HUES48 (cell line): ENCODE data around the gene NMT2.
"Not testable (repeated sequence)": the region's sequence is repeated elsewhere in the genome, so short reads cannot be mapped to it uniquely, and the experiment has no call there.

ENCODE experiments used
- H3K27ac ChIP-seq: one replicate; pipeline ENCODE4 v1.7.0; 2013; ENCODE audit warnings: low read depth, low read length, inconsistent platforms
- H3K27me3 ChIP-seq: 2 replicates; pipeline ENCODE4 v1.6.1; 2013; ENCODE audit warnings: mild to moderate bottlenecking, low read length; ENCODE audit not compliant: control insufficient read depth, insufficient read depth
- H3K36me3 ChIP-seq: 2 replicates; pipeline ENCODE4 v1.6.1; 2013; ENCODE audit warnings: low read length; ENCODE audit not compliant: control insufficient read depth, insufficient read depth
- H3K4me1 ChIP-seq: 2 replicates; pipeline ENCODE4 v1.6.1; 2013; ENCODE audit warnings: mild to moderate bottlenecking, low read length; ENCODE audit not compliant: control insufficient read depth, insufficient read depth
- H3K4me3 ChIP-seq: 2 replicates; pipeline ENCODE4 v1.5.1; 2013; ENCODE audit warnings: mild to moderate bottlenecking, low read depth, low read length
- H3K9ac ChIP-seq: 2 replicates; pipeline ENCODE4 v1.6.1; 2013; ENCODE audit warnings: mild to moderate bottlenecking, low read depth, low read length, moderate library complexity
- H3K9me3 ChIP-seq: 2 replicates; pipeline ENCODE4 v1.6.1; 2013; ENCODE audit warnings: low read length; ENCODE audit not compliant: control insufficient read depth, insufficient read depth

NMT2 gene

DNA sequence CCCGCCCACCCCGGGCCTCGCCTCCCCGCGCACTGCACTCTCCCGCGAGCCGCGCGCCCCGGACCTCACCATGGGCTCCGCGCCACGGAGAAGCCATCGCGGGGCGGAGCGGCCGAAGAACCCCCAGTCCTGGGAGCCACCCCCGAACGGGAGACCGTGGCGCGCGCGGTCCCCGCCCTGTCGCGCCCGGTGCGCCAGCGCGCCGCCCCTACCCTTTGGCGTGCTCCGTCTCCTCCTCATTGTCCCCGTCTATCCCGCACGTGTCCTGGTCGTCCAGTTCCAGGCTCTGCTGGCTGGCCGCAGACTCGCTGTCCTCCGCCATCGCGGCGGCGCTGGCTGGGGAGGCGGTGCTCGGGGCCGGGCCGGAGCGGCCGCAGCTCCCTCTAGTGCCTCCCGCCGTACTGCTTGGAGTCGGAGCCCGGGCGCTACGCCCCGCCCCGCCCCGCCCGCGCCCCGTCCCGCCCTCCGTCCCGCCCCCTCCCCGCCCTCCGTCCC lies at the start of gene NMT2:
NMT2 (minus strand) TSS at position 403 of the 495 bp plus-strand sequence; CDS start at position 322, 81 bp downstream.
- H3K36me3 ChIP-seq = no peaks in the 10 kb centered on the region
- peak within 1 kb of the TSS; percentile 85 for H3K4me3 ChIP-seq
- peak within 1 kb of the TSS; percentile 80 for H3K27ac ChIP-seq
- no peaks in the 10 kb centered on the region for H3K9me3 ChIP-seq
- H3K4me1 ChIP-seq = peaks cover 24% of the 10 kb centered on the region
- H3K27me3 ChIP-seq = peaks cover 4% of the 10 kb centered on the region; the same call in 1 of the 2 replicates
- peak within 1 kb of the TSS; percentile 69 for H3K9ac ChIP-seq

DNA sequence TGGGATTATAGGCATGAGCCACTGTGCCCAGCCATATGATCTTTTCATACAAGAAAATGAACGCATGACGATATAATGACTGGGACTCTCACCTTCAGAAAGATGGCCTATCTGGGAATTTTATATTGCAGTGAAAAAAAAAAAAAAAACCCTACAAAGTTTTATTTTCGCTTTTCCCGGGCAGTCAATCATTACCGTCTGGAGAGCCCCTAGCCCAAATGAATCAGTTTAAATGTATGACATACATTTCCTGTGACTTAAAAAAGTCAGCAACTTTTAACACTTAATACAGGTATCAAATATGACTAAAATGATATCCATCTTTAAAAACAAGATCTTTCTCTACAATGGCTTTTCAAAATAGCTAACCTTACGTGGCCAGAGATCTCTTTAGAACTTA lies 48.2 kb upstream of the NMT2 start:
- no peak overlapping the region for H3K4me3 ChIP-seq
- no peaks in the 10 kb centered on the region for H3K9me3 ChIP-seq
- H3K4me1 ChIP-seq = no peaks in the 10 kb centered on the region
- H3K9ac ChIP-seq = no peak overlapping the region
- peaks cover 19% of the 10 kb centered on the region for H3K36me3 ChIP-seq
- no peak overlapping the region for H3K27ac ChIP-seq
- no peaks in the 10 kb centered on the region for H3K27me3 ChIP-seq

DNA sequence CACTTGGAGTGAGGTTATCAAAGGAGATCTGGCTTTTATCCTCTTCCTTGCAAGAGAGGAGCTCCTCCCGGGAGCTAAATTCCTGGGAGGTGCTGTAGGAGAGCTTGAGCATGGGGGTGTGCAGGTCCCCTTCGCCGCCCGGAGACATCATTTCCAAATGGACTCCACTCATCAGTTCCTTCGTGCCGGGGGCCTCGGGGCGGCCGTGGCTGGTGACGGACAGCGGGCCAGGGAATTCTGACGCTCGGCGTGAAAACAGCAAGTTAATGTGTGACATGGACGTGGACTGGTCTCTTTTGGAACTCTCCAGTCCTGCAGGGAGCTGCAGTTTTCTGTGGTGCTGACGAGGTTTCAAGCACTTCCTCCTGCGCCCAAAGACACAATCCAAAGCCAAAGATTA lies 45.7 kb upstream of the NMT2 start:
- no peak overlapping the region for H3K27ac ChIP-seq
- H3K27me3 ChIP-seq = no peaks in the 10 kb centered on the region
- H3K36me3 ChIP-seq = peaks cover 17% of the 10 kb centered on the region
- no peak overlapping the region for H3K4me3 ChIP-seq
- 0 out of 2 replicates have a peak, but pooled peaks cover 2% of the 10 kb centered on the region for H3K4me1 ChIP-seq
- H3K9me3 ChIP-seq = no peaks in the 10 kb centered on the region
- no peak overlapping the region for H3K9ac ChIP-seq

DNA sequence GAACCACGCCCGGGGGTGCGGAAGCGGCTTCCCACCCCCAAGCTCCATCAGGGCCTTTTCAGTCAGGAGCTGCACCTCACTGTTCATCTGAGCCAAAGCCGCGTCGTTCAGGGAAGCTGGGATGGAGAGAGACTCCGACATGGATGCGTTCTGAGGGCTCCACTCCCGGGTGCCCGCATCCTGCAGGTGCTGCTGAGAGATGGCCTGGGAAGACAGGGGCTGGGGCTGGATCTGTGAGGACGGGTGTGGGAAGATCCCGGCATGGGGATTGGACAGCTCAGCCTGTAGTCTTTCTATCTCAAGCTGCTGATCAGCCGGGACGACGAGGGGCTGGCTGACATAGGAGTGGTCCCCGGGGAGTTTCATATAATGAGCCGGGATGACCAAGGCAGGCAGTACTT lies 45.0 kb upstream of the NMT2 start:
- Histone ChIP-seq H3K4me3 (no peak overlapping the region), H3K9me3 (no peaks in the 10 kb centered on the region), H3K27me3 (no peaks in the 10 kb centered on the region), H3K36me3 (peaks cover 17% of the 10 kb centered on the region), H3K9ac (no peak overlapping the region), H3K27ac (no peak overlapping the region), H3K4me1 (0 out of 2 replicates have a peak, but pooled peaks cover 2% of the 10 kb centered on the region)

DNA sequence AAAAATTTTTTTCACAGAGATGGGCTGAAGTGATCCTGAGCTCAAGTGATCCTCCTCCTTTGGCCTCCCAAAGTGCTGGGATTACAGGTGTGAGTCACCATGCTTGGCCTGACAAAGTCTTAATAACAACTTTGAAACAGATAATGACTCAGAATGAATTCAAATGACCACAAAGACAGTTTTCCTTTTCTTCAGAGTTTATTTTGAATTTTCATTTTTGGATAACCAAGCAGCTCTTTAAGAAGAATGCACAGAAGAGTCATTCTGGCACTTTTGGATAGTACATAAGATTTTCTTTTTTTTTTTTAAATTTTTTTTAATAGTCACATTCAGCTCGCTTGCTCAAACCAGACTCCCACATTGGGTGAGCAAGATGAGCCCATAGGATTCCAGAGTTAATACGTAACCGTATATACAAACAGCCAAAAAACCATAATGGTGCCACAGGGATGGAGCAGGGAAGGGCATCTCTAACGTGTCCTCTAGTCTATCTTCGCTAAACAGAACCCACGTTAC lies 43.0 kb upstream of the NMT2 start:
- Histone ChIP-seq H3K36me3 (peaks cover 17% of the 10 kb centered on the region), H3K4me3 (no peak overlapping the region), H3K27me3 (no peaks in the 10 kb centered on the region), H3K4me1 (0 out of 2 replicates have a peak, but pooled peaks cover 2% of the 10 kb centered on the region), H3K9me3 (no peaks in the 10 kb centered on the region), H3K27ac (no peak overlapping the region), H3K9ac (no peak overlapping the region)

DNA sequence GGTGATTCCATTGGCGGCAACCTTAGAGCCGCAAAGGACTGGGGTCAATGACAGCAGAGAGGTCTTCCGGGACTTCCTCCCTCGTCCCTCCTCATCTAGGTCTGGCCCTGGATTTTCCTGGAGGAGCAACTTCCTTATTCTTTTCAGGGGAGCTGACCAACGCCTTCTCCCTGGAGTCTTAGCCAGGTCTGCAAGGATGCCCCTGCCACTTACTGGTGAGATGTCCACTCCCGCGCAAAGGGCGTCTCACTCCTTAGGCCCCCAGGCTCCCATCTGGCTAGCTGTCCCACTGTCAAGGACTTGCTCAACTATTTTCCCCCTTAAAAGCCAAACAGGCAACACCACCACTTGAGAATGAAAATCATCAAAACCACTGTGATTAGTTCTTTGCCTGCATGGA lies 42.0 kb upstream of the NMT2 start:
- H3K27ac ChIP-seq = no peak overlapping the region

DNA sequence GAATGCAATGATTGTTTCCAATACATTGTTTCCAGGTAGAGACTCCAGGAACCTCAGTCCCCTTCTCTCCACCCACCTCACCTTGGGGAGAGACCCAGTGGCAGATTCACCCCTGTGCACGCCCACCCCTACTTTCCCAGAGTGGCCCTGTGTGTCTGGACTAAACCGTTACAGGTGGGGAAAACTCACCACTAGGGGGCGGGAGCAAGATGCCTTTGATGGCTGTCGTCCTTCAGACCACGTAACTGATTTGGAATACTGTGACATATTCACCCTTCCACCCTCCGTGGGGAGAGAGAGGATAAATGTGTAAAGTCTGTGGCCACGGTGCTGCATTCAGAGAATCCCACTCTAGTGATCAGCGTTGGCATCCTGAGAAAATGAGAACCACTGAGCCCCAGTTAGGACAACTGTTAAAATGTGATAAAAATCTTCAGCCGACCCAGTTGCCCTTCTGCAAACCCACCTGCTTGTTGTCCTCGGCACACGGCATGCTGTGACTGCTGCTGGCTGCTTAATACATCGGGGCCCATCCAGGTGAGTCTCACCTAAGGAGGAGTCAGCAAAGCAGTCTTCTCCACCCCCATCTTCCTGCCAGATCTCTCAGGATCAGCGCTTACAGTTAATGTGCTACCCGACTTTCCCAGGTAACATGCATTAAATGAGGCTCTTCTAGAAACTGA lies 41.5 kb upstream of the NMT2 start:
- Histone ChIP-seq H3K27ac (no peak overlapping the region), H3K4me3 (no peak overlapping the region), H3K9me3 (no peaks in the 10 kb centered on the region), H3K27me3 (no peaks in the 10 kb centered on the region), H3K4me1 (0 out of 2 replicates have a peak, but pooled peaks cover 2% of the 10 kb centered on the region), H3K9ac (no peak overlapping the region), H3K36me3 (peaks cover 17% of the 10 kb centered on the region)

More for the DNA sequence above, 42.0 kb upstream of the NMT2 start:
- H3K4me3 ChIP-seq = no peak overlapping the region
- H3K9me3 ChIP-seq = no peaks in the 10 kb centered on the region
- H3K9ac ChIP-seq = no peak overlapping the region
- H3K36me3 ChIP-seq = peaks cover 17% of the 10 kb centered on the region
- H3K27me3 ChIP-seq = no peaks in the 10 kb centered on the region
- H3K4me1 ChIP-seq = 0 out of 2 replicates have a peak, but pooled peaks cover 2% of the 10 kb centered on the region

DNA sequence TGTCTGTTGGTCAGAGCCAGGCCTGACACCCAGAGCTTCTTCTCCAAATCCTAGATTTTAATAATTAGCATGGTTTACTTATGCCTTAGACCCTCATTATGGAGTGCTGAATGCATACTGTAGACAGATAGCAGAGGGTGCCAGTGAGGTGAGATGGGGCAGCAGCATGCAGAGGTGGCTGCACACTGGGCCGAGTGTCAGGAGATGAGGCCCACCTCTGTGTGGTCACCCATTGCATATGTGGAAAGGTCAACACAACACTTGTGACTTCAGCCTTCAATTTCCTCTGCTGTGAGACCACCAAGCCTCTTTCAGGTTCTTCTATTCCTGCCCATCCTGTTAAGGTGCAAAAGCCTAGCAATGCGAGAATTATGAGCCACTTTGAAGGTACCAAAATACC lies 39.7 kb upstream of the NMT2 start:
- no peaks in the 10 kb centered on the region for H3K27me3 ChIP-seq
- 0 out of 2 replicates have a peak, but pooled peaks cover 2% of the 10 kb centered on the region for H3K4me1 ChIP-seq
- H3K9me3 ChIP-seq = no peaks in the 10 kb centered on the region
- H3K36me3 ChIP-seq = peaks cover 7% of the 10 kb centered on the region
- H3K27ac ChIP-seq = no peak overlapping the region
- H3K9ac ChIP-seq = no peak overlapping the region
- no peak overlapping the region for H3K4me3 ChIP-seq

DNA sequence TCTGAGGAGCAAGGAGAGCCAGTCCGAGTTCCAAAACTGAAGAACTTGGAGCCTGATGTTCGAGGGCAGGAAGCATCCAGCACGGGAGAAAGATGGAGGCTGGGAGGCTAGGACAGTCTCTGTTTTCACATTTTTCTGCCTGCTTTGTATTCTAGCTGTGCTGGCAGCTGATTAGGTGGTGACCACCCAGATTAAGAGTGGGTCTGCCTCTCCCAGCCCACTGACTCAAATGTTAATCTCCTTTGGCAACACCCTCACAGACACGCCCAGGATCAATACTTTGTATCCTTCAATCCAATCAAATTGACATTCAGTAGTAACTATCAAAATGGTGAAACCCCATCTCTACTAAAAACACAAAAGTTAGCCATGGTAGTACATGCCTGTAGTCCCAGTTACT lies 38.9 kb upstream of the NMT2 start:
- H3K27me3 ChIP-seq, H3K9ac ChIP-seq, H3K4me1 ChIP-seq, H3K9me3 ChIP-seq, H3K36me3 ChIP-seq, H3K4me3 ChIP-seq, H3K27ac ChIP-seq: not testable (repeated sequence)

DNA sequence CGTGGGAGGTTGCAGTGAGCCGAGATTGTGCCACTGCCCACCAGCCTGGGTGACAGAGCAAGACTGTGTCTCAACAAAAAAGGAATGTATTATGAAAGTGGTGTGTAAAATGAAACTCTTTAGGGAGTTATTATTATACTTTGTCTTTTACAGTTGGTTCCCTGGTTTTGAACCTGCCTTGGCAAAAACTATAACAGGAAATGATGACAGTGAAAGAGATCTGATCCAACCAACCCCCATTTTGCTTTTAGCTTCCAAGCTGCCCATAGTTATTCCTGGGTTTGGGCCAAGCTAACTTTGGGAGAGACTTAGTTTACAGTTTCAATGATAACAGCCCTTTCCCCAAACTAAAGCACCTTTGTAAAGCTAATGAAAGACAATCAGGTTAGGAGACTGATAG lies 34.1 kb upstream of the NMT2 start:
- H3K27me3 ChIP-seq = no peaks in the 10 kb centered on the region
- no peaks in the 10 kb centered on the region for H3K36me3 ChIP-seq
- no peak overlapping the region for H3K27ac ChIP-seq
- H3K9ac ChIP-seq = no peak overlapping the region
- H3K9me3 ChIP-seq = no peaks in the 10 kb centered on the region
- no peak overlapping the region for H3K4me3 ChIP-seq
- peaks cover 8% of the 10 kb centered on the region; the same call in 1 of the 2 replicates for H3K4me1 ChIP-seq

DNA sequence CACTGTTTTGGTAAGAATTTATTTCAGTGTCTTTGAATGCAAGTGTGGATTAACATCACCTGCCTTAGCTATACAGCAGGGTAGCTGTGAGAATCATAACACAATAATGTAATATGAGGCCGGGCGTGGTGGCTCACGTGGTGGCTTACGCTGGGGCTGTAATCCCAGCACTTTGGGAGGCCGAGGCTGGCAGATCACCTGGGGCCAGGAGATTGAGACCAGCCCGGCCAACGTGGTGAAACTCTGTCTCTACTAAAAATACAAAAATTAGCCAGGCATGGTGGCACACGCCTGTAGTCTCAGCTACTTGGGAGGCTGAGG lies 33.8 kb upstream of the NMT2 start:
- not testable (repeated sequence) for H3K27ac ChIP-seq, H3K36me3 ChIP-seq, H3K27me3 ChIP-seq, H3K4me3 ChIP-seq, H3K9me3 ChIP-seq, H3K9ac ChIP-seq, H3K4me1 ChIP-seq
